A549 (cell line): ENCODE data around the gene LMAN2L.

Experiments used
- CTCF ChIP-seq: fragments of >200 bp; sonication (Bioruptor Twin); formaldehyde crosslinking; IDR thresholded peaks from 3 replicates; pipeline ENCODE4 v1.5.1; 2016
- MAFK ChIP-seq: fragments of 450-650 bp; IDR thresholded peaks from 2 replicates; pipeline ENCODE4 v1.6.1; 2014; ENCODE audit not compliant: partially characterized antibody
- RAD21 ChIP-seq, 2 experiments: fragments of >200 bp in 1 of 2; sonication (Bioruptor Twin) in 1 of 2; formaldehyde crosslinking in 1 of 2; IDR thresholded peaks in 1 of 2; conservative IDR thresholded peaks in 1 of 2; 2 replicates in 1 of 2; 3 replicates in 1 of 2; pipeline ENCODE4 v1.6.1; 2012 to 2018; ENCODE audit warnings: inconsistent platforms in 1 of 2
- TP53 ChIP-seq: fragments of 250-450 bp; sonication (Bioruptor Pico); IDR thresholded peaks from 2 replicates; pipeline ENCODE4 v1.5.0; 2021; ENCODE audit warnings: mild to moderate bottlenecking, moderate library complexity

GRCh38 chr2:96668771-96669170 lies 71.1 kb downstream of the LMAN2L start:
- TF ChIP-seq CTCF (no peak), TP53 (CRISPR knock-in tag) (no peak), RAD21 (conservative IDR thresholded peaks at IDR 0.05 in 1 of 2, IDR thresholded peaks at IDR 0.05 in 1 of 2) (no peak), MAFK (no peak)
